Measurements from ENCODE around the gene USP7.

DNA sequence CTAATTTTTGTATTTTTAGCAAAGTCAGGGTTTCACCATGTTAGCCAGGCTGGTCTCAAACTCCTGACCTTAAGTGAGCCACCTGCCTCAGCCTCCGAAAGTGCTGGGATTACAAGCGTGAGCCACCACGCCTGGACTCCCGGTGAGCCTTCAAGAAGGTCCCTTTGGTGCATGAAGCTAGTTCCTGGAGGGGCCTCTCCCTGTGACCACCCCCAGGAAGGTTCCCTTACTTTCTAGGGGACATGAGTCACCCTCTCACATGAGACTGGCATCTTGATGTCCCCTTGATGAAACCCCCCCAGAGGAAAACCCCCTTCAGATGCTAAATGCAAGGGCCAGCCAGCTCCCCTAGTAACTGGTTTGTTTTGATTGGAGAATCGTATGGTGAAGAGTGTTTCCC, 107.7 kb downstream of the USP7 start:
- TF ChIP-seq, protein P1, sequence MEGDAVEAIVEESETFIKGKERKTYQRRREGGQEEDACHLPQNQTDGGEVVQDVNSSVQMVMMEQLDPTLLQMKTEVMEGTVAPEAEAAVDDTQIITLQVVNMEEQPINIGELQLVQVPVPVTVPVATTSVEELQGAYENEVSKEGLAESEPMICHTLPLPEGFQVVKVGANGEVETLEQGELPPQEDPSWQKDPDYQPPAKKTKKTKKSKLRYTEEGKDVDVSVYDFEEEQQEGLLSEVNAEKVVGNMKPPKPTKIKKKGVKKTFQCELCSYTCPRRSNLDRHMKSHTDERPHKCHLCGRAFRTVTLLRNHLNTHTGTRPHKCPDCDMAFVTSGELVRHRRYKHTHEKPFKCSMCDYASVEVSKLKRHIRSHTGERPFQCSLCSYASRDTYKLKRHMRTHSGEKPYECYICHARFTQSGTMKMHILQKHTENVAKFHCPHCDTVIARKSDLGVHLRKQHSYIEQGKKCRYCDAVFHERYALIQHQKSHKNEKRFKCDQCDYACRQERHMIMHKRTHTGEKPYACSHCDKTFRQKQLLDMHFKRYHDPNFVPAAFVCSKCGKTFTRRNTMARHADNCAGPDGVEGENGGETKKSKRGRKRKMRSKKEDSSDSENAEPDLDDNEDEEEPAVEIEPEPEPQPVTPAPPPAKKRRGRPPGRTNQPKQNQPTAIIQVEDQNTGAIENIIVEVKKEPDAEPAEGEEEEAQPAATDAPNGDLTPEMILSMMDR (IDR thresholded peaks at IDR 0.05): no peak
- TF ChIP-seq, protein P2, sequence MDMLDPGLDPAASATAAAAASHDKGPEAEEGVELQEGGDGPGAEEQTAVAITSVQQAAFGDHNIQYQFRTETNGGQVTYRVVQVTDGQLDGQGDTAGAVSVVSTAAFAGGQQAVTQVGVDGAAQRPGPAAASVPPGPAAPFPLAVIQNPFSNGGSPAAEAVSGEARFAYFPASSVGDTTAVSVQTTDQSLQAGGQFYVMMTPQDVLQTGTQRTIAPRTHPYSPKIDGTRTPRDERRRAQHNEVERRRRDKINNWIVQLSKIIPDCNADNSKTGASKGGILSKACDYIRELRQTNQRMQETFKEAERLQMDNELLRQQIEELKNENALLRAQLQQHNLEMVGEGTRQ (IDR thresholded peaks at IDR 0.05): no peak
- no peak for TF ChIP-seq SREBF2 (IDR thresholded peaks at IDR 0.05)
- TF ChIP-seq SMC3 (IDR thresholded peaks at IDR 0.05): no peak
- TF ChIP-seq FOSL2 (IDR thresholded peaks at IDR 0.05): no peak
- no peak for TF ChIP-seq FOSL2 (CRISPR knock-in tag; IDR thresholded peaks at IDR 0.05)
- TF ChIP-seq POLR2A (IDR thresholded peaks at IDR 0.05; ENCODE audit: low read length): no peak
- no peak for TF ChIP-seq PHF8 (IDR thresholded peaks at IDR 0.05; ENCODE audit: borderline replicate concordance, low read depth)
- no peak for TF ChIP-seq EP300 (IDR thresholded peaks at IDR 0.05)
- TF ChIP-seq, protein P3, sequence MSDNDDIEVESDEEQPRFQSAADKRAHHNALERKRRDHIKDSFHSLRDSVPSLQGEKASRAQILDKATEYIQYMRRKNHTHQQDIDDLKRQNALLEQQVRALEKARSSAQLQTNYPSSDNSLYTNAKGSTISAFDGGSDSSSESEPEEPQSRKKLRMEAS (IDR thresholded peaks at IDR 0.05): no peak
- no peak for TF ChIP-seq KDM1A (IDR thresholded peaks at IDR 0.05; ENCODE audit: low read depth)
- no peak for TF ChIP-seq CHD4 (IDR thresholded peaks at IDR 0.05; ENCODE audit: borderline replicate concordance)
- TF ChIP-seq, protein P4, sequence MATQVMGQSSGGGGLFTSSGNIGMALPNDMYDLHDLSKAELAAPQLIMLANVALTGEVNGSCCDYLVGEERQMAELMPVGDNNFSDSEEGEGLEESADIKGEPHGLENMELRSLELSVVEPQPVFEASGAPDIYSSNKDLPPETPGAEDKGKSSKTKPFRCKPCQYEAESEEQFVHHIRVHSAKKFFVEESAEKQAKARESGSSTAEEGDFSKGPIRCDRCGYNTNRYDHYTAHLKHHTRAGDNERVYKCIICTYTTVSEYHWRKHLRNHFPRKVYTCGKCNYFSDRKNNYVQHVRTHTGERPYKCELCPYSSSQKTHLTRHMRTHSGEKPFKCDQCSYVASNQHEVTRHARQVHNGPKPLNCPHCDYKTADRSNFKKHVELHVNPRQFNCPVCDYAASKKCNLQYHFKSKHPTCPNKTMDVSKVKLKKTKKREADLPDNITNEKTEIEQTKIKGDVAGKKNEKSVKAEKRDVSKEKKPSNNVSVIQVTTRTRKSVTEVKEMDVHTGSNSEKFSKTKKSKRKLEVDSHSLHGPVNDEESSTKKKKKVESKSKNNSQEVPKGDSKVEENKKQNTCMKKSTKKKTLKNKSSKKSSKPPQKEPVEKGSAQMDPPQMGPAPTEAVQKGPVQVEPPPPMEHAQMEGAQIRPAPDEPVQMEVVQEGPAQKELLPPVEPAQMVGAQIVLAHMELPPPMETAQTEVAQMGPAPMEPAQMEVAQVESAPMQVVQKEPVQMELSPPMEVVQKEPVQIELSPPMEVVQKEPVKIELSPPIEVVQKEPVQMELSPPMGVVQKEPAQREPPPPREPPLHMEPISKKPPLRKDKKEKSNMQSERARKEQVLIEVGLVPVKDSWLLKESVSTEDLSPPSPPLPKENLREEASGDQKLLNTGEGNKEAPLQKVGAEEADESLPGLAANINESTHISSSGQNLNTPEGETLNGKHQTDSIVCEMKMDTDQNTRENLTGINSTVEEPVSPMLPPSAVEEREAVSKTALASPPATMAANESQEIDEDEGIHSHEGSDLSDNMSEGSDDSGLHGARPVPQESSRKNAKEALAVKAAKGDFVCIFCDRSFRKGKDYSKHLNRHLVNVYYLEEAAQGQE (IDR thresholded peaks at IDR 0.05): no peak

All from A549 (cell line).